PC-3 (cell line): ENCODE data around the gene BLACAT1. TPM values are rescaled to one million over a fixed set of nuclear protein-coding genes. Genes with fewer than 3 reads are reported as not detected.
"Not testable (repeated sequence)": the region's sequence is repeated elsewhere in the genome, so short reads cannot be mapped to it uniquely, and the experiment has no call there.

Experiments
- ATAC-seq: fragments of 200-7000 bp; cut with Tn5 transposase; 2 replicates; pipeline ENCODE4 v1.9.1; 2020; ENCODE audit warnings: mild to moderate bottlenecking, moderate library complexity
- BruUV-seq: library from RNA; stranded (reverse); fragments of 400-500 nt; replicated peaks from 2 replicates; lab custom pipeline; 2021; lab: Mats Ljungman, UMichigan
- CTCF ChIA-PET: fragments of 300-600 bp; sonication (Branson Sonifier 250); formaldehyde crosslinking; loops from one replicate; lab custom pipeline; 2022; ENCODE audit warnings: antibody characterized with exemption; lab: Charles Lee
- POLR2A ChIA-PET: fragments of 300-600 bp; sonication (Branson Sonifier 250); formaldehyde crosslinking; loops from one replicate; lab custom pipeline; 2022; ENCODE audit warnings: antibody characterized with exemption; ENCODE audit not compliant: unreplicated experiment; lab: Charles Lee
- DNase-seq: peaks from one replicate; pipeline ENCODE4 v3.0.0-alpha.2; 2015
- H2AFZ ChIP-seq: fragments of 300-600 bp; sonication (generic); 2 replicates; pipeline ENCODE4 v1.6.0; 2016; ENCODE audit warnings: antibody characterized with exemption, low read length
- H3F3A ChIP-seq: fragments of 300-600 bp; sonication (generic); one replicate; pipeline ENCODE4 v1.6.0; 2017; ENCODE audit warnings: antibody characterized with exemption, low read length, control low read depth, mild to moderate bottlenecking; ENCODE audit not compliant: unreplicated experiment
- H3K27ac ChIP-seq: fragments of 300-600 bp; sonication (generic); 2 replicates; pipeline ENCODE4 v1.5.1; 2016; ENCODE audit warnings: mild to moderate bottlenecking, low read length
- H3K27me3 ChIP-seq: fragments of 300-600 bp; sonication (generic); 2 replicates; pipeline ENCODE4 v1.6.1; 2016; ENCODE audit warnings: low read length, mixed read lengths
- H3K36me3 ChIP-seq: fragments of 300-600 bp; sonication (generic); 2 replicates; pipeline ENCODE4 v1.6.1; 2016; ENCODE audit warnings: low read depth, mixed run types, low read length, mixed read lengths
- H3K4me1 ChIP-seq: fragments of 300-600 bp; sonication (generic); 2 replicates; pipeline ENCODE4 v1.5.1; 2016; ENCODE audit warnings: low read length; ENCODE audit not compliant: insufficient read depth
- H3K4me2 ChIP-seq: fragments of 300-600 bp; sonication (generic); 2 replicates; pipeline ENCODE4 v1.6.0; 2016; ENCODE audit warnings: low read length
- H3K4me3 ChIP-seq: fragments of 300-600 bp; sonication (generic); 2 replicates; pipeline ENCODE4 v1.5.1; 2016; ENCODE audit warnings: mild to moderate bottlenecking, low read length, mixed read lengths
- H3K79me2 ChIP-seq: fragments of 300-600 bp; sonication (generic); 2 replicates; pipeline ENCODE4 v1.6.1; 2017; ENCODE audit warnings: low read length, mixed read lengths
- H3K9ac ChIP-seq: fragments of 300-600 bp; sonication (generic); 2 replicates; pipeline ENCODE4 v1.6.0; 2016; ENCODE audit warnings: mild to moderate bottlenecking, low read length
- H3K9me2 ChIP-seq: fragments of 300-600 bp; sonication (generic); replicated peaks from 2 replicates; pipeline ENCODE4 v1.6.1; 2016; ENCODE audit warnings: mixed run types, low read length, mixed read lengths
- H3K9me3 ChIP-seq: fragments of 300-600 bp; sonication (generic); 2 replicates; pipeline ENCODE4 v1.6.1; 2016; ENCODE audit warnings: low read length, mixed read lengths
- H4K20me1 ChIP-seq: fragments of 300-600 bp; sonication (generic); 2 replicates; pipeline ENCODE4 v1.6.1; 2016; ENCODE audit warnings: low read length, mixed read lengths
- EZH2 ChIP-seq: fragments of 300-600 bp; sonication (generic); IDR thresholded peaks from one replicate; pipeline ENCODE4 v1.6.1; 2017; ENCODE audit warnings: antibody characterized with exemption, mild to moderate bottlenecking, low read length; ENCODE audit not compliant: unreplicated experiment
- EZH2phosphoT487 ChIP-seq: fragments of 300-600 bp; sonication (generic); IDR thresholded peaks from 2 replicates; pipeline ENCODE4 v1.6.1; 2018; ENCODE audit warnings: mild to moderate bottlenecking, antibody characterized with exemption, low read length, borderline replicate concordance
- intact Hi-C: fragments of 100-400 bp; cut with micrococcal nuclease; formaldehyde crosslinking; loops from 2 replicates; pipeline ENCODE4 v1.9.0; 2023
- total RNA-seq: library from RNA; depleted of rRNA; stranded (reverse); fragments of >200 nt; gene quantifications from 2 replicates; pipeline ENCODE4 v1.2.3, GENCODE V29; 2014
- TF ChIP-seq, protein P1 (sequence below): fragments of 300-600 bp; sonication (generic); conservative IDR thresholded peaks from 2 replicates; pipeline ENCODE4 v1.5.1; 2017; ENCODE audit warnings: antibody characterized with exemption, low read depth, mild to moderate bottlenecking, low read length

BLACAT1 gene
- total RNA-seq, 1 experiment from 2014 or later: 1.5 TPM

DNA sequence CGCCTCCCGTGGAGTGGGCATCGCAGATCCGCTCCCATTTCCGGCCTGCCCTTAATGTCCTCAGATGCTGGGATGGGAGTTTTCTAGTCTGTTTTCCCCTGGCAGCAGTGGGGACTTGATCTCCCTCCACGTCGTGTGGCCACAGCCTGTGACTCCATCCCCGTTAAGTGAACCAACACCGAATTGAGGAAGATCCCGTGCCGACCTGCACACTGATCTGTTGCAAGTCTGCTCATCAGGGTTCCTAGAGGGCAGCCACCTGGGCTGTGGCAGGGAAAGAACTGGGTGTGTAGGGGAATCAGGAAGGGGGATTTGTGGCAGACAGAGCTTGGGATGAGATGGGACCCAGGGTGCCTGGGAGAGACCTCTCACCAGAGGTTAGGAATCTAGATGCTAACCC, 25.4 kb upstream of the BLACAT1 start:
- no peak for TF ChIP-seq EZH2phosphoT487
- BruUV-seq: no TSS peak
- H3K27me3 ChIP-seq: peaks cover 7% of the 10 kb centered on the region; the same call in 1 of the 2 replicates
- H3K4me3 ChIP-seq: no peak overlapping the region
- H3K9ac ChIP-seq: no peak overlapping the region
- no peaks in the 10 kb centered on the region for H3F3A ChIP-seq
- H4K20me1 ChIP-seq: no peaks in the 10 kb centered on the region
- intact Hi-C loops: no loop called here
- CTCF ChIA-PET: interaction anchor here (1.5 kb wide), 1 partner anchor 58 kb away, joined by 4 read pairs; no protein-coding TSS in a partner anchor
- no peaks in the 10 kb centered on the region for H3K36me3 ChIP-seq
- POLR2A ChIA-PET: no interaction called here
- no peaks in the 10 kb centered on the region for H3K9me3 ChIP-seq
- no peaks in the 10 kb centered on the region for H3K9me2 ChIP-seq
- no peak overlapping the region for H2AFZ ChIP-seq
- no peaks in the 10 kb centered on the region for H3K79me2 ChIP-seq
- no peak overlapping the region for H3K4me2 ChIP-seq
- H3K27ac ChIP-seq: no peak overlapping the region
- peaks cover 18% of the 10 kb centered on the region for H3K4me1 ChIP-seq
- DNase-seq: no peak
- ATAC-seq: no peak

DNA sequence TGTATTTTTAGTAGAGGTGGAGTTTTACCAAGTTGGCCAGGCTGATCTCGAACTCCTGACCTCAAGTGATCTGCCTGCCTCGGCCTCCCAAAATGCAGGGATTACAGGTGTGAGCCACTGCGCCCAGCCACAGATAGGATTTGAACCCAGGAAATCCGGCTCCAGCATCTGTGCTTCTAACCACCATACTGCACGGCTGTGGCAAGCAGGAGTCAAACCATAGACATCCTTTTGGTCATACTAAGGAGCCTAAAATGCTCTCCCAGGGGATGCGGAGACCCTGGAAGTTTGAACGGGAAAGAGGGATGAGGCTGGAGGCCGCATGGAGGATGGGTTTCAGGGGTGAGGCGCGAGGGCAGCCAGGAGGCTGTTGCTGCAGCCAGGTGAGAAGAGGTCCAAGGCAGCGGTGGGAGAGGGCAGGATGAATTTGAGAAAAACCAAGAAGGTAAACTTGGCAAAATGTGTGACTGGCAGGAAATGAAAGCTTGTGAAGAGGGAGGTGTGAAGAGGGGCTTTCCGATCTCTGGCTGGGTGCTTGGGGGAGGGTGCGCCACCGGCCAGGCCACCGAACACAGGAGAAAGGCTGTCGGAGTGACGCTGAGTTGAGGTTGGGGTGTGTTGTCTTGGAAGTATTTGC, 24.6 kb upstream of the BLACAT1 start:
- BruUV-seq: no TSS peak
- ChIA-PET POLR2A (no interaction called here), CTCF (interaction anchor here (0.7 kb wide), 1 partner anchor 58 kb away, joined by 3 read pairs; no protein-coding TSS in a partner anchor)
- Histone ChIP-seq H3K9me3 (no peaks in the 10 kb centered on the region), H3K4me1 (peaks cover 18% of the 10 kb centered on the region), H3K4me2 (no peak overlapping the region), H3K4me3 (no peak overlapping the region), H3K79me2 (no peaks in the 10 kb centered on the region), H4K20me1 (no peaks in the 10 kb centered on the region), H3K9me2 (no peaks in the 10 kb centered on the region), H3K9ac (no peak overlapping the region), H3K36me3 (no peaks in the 10 kb centered on the region), H2AFZ (no peak overlapping the region), H3K27me3 (peaks cover 7% of the 10 kb centered on the region; the same call in 1 of the 2 replicates), H3K27ac (no peak overlapping the region), H3F3A (no peaks in the 10 kb centered on the region)
- no peak for DNase-seq
- no peak for ATAC-seq
- intact Hi-C loops: no loop called here
- TF ChIP-seq EZH2 (no peak), EZH2phosphoT487 (no peak)
- TF ChIP-seq, protein P1, sequence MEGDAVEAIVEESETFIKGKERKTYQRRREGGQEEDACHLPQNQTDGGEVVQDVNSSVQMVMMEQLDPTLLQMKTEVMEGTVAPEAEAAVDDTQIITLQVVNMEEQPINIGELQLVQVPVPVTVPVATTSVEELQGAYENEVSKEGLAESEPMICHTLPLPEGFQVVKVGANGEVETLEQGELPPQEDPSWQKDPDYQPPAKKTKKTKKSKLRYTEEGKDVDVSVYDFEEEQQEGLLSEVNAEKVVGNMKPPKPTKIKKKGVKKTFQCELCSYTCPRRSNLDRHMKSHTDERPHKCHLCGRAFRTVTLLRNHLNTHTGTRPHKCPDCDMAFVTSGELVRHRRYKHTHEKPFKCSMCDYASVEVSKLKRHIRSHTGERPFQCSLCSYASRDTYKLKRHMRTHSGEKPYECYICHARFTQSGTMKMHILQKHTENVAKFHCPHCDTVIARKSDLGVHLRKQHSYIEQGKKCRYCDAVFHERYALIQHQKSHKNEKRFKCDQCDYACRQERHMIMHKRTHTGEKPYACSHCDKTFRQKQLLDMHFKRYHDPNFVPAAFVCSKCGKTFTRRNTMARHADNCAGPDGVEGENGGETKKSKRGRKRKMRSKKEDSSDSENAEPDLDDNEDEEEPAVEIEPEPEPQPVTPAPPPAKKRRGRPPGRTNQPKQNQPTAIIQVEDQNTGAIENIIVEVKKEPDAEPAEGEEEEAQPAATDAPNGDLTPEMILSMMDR: no peak

DNA sequence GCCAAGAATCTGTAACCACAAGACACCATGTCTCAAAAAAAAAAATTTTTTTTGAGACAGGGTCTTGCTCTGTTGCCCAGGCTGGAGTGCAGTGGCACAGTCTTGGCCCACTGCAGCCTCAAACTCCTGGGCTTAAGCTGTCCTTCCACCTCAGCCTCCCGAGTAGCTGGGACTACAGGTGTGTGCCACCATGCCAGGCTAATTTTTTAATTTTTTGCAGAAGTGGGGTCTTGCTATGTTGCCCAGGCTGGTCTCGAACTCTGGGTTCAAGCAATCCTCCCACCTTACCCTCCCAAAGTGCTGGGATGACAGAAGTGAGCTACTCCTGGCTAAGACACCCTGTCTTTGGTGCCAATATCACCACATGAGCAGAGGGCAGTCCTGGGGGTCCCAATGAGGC, 23.1 kb upstream of the BLACAT1 start:
- H3K4me2 ChIP-seq, POLR2A ChIA-PET, intact Hi-C loops, H3K27me3 ChIP-seq, BruUV-seq, ATAC-seq, H3K27ac ChIP-seq, H4K20me1 ChIP-seq, H3F3A ChIP-seq, H3K9me2 ChIP-seq, H3K9me3 ChIP-seq, H3K36me3 ChIP-seq, H2AFZ ChIP-seq, DNase-seq, H3K79me2 ChIP-seq, H3K9ac ChIP-seq, H3K4me3 ChIP-seq: not testable (repeated sequence)
- CTCF ChIA-PET: interaction anchor here (0.7 to 1.4 kb wide), 2 partner anchors 10 to 82 kb away, joined by 4 to 6 read pairs; no protein-coding TSS in a partner anchor
- peaks cover 18% of the 10 kb centered on the region for H3K4me1 ChIP-seq
